HG02678 (cell line): ENCODE results near the gene ERO1A.
A peak's percentile ranks its signal among the peaks of the same experiment; 100 is the strongest.
"Not testable (repeated sequence)": the region's sequence is repeated elsewhere in the genome, so short reads cannot be mapped to it uniquely, and the experiment has no call there.

Source experiments
- ATAC-seq: cut with Tn5 transposase; IDR thresholded peaks from one replicate; pipeline ENCODE4 v1.9.1; 2021; ENCODE audit warnings: mild to moderate bottlenecking, moderate library complexity; ENCODE audit not compliant: unreplicated experiment

The ERO1A gene

GRCh38 chr14:52695481-52696091 is at the start of gene ERO1A:
Gene ERO1A (minus strand): TSS chr14:52695558. CDS start chr14:52695481, 77 bp downstream.
- peak; percentile 72 for ATAC-seq

- ATAC-seq = peak; percentile 26
Measured at GRCh38 chr14:52741865-52742264, 46.5 kb upstream of the ERO1A start.

DNA sequence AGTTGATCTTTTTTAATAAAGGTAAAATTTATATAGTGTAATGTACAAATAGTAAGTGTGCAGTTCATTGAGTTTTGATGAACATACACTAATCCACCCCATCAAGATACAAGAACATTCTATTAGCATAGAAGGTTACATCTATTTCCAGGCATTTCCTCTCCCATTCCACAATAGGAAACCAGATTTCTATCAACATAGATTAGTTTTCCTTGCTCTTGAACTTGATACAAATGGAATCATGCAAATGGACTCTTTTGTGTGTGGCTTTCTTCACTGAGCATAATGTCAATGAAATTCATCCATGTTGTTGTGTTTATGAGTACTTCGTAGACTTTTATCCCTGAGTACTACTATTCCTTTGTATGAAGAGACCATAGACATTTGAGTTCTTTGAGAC is 45.4 kb upstream of the ERO1A start:
- no peak for ATAC-seq

GRCh38 chr14:52738409-52738808 is 43.1 kb upstream of the ERO1A start:
- no peak for ATAC-seq

DNA sequence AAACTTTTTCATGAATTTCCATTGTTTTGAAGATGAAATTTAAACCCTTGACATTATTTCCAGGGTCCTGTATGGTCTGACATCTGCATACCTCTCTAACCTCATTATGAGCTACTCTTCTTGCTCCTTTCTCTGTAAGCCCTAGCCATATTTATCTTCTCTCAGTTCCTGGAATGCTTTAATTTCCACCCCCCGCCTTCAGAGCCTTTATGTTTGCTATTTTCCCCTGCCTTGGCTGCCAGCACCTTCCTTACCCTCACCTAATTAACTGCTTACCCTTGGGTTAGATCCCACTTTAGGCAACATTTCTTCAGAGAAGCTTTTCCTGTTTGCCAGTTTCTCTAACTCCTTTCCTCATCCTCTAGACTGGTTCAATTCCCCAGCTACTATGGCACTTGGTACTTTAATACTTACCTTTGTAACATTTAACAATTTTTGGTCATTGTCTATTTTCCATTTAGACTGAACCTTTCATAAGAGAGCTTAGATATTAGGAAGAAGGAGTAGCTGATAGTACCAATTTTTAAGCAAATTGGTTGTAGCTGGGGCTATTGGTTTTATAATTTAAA is 40.6 kb upstream of the ERO1A start:
- no peak for ATAC-seq

DNA sequence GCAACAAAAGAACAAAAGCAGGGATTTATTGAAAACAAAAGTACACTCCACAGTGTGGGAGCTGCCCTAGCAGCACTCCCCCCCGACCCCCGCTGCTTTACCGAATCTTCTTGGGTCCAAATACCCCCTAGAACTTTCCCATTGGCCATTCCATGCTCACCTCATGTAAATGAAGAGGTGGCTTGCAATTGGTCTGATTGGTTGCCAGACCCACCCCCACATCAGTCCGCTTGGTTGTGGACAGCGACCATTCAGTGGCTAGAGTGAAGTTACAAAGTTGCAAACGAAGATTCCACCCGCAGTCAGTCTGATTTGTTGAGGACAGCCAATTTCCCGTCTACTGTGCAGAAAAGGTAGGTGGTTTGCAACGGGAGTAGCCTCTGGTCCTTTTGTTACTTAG is 38.5 kb upstream of the ERO1A start:
- ATAC-seq = no peak

DNA sequence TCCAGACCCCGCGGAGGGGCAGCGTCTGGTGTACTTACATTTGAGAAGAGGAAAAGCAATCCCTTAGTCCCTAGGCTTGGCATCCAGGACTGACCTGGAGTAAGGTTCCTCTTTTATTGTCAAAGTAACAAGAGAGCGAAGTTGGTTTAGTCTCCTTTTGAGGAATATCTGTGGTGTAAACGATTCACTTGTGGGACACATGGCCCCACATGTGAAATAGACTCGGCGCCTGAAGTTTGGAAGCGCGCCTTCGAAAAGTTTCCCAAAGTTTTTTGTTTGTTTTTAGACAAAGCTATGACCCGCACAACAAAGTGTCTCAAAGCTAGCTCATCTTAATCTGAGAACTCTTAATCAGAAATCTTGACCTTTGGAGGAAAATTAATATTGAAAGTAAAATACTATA is 35.4 kb upstream of the ERO1A start:
- ATAC-seq = no peak

GRCh38 chr14:52729925-52730708 is 34.8 kb upstream of the ERO1A start, which contains the start of gene STYX:
Gene STYX (plus strand): TSS chr14:52730166. CDS start chr14:52730475, 309 bp downstream.
- ATAC-seq = peak; percentile 94

- ATAC-seq = no peak
Measured at GRCh38 chr14:52729585-52729924, 34.2 kb upstream of the ERO1A start.

- not testable (repeated sequence) for ATAC-seq
Measured at GRCh38 chr14:52729035-52729434, 33.7 kb upstream of the ERO1A start.

DNA sequence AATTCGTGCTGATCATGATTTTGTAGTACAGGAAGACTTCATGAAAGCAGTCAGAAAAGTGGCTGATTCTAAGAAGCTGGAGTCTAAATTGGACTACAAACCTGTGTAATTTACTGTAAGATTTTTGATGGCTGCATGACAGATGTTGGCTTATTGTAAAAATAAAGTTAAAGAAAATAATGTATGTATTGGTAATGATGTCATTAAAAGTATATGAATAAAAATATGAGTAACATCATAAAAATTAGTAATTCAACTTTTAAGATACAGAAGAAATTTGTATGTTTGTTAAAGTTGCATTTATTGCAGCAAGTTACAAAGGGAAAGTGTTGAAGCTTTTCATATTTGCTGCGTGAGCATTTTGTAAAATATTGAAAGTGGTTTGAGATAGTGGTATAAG is 32.2 kb upstream of the ERO1A start:
- ATAC-seq = not testable (repeated sequence)

DNA sequence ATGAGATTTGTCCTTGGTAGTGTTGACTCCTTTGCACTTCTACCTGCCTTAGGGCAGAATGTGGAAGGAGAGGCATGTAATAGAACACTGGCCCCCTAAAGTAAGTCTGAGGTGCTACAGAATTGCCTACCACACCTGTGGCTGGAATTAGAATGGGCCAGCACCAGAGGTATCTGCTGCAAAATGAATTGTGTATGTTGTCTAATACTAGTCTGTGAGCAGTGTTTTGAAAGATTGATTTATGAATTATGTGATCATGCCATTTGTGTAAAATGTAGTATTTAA is 28.9 kb upstream of the ERO1A start:
- no peak for ATAC-seq

DNA sequence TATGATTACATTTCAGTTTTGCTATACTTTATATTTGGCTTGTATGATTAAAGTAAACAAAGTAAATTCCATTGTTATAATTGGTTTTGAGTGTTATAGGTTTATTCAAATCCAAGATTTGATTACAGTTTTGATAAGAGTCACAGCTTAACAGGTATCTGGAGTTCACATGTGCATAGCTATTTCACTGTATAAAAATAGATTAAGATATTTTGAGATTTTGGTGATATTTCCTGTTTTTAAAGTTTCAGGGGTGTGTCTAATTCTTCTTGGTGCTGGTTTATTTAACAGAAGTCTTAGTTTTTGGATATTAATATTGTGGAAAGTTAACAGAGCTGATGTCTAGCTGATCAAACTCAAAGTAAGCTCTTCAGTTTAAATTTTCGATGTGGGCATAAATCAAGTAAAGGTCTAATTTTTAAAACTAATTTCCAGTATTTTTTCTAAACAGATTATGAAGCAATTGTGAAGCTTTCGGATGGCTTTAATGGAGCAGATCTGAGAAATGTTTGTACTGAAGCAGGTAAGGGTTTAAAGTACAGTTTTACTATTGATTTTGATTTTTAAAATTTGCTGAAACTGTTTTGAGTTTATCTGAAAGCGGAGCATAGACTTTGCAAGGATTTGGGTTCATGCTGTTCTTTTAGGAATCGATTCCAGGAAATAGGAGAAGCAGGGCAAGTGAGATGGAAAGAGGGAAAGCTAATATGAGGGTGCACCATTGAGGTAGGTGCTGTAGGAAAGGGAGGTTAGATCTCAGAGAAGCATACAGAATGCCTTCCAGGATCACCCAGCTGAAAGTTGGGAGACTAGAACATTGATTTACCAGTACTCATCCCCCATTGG is 28.4 kb upstream of the ERO1A start:
- no peak for ATAC-seq

- no peak for ATAC-seq
Measured at GRCh38 chr14:52716155-52716554, 20.8 kb upstream of the ERO1A start.

DNA sequence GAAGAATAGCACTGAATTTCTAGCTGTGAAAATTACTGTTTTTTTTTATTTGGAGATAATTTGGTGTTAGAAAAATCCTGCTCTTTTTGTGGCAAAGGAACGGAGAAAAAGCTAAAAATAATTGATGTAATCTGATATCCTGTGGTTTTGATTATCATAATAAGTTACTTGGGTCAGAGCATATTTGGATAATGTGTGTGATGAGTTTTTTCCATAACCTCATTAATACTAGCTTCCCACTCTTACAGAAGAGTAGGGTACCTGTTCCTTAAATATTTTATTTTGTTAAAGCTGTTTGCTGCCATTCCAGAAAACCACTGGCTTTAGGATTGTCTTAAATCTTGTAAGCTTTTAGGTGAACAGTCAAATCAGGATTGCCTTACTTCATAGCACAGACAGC is 16.3 kb upstream of the ERO1A start:
- no peak for ATAC-seq

DNA sequence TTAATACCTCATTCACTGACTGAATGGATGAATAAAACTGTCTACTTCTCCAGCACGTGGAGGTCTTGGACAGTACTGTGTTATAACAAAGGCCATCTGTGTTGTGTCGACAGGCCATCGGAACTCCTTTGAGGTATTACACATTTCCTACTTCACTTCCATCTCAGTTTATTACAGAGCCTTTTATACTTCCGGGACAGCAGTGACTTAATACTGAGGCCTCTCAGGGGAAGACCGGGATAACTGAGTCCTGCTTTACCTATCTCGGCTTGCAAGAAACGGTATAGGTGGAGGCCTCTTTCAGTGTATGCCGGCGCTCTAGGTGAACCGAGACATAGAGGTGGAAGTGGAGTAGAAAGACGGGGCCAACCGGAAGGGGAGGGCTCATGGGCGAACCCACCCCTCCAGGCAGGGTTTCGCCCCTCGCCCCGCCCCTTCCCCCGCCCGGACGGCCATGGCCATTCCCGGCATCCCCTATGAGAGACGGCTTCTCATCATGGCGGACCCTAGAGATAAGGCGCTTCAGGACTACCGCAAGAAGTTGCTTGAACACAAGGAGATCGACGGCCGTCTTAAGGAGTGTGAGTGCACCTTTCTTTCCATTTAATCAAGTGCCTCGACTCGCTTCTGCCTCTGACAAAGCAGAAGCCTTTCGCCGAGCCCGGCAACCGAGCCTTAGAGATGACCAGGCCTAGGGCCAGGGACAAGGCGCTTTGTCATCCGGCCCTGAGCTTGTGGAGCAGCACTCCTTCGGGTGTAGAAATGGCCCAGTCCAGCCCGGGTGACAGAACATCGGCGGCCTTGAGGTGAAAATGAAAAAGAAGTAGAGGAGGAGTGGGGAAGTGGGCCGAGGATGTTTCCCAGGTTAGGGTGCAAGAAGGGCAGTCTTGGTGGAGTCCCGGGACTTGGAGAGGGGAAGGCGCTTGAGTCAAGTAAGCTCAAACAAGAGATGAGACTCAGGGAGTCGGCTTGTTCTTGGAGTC is 11.7 kb upstream of the ERO1A start, which contains the start of gene PSMC6:
Gene PSMC6 (plus strand): TSS at position 477 of the 983 bp plus-strand sequence. CDS start 20 bp downstream, at position 497.
- ATAC-seq = peak; percentile 98

GRCh38 chr14:52706286-52706685 is 10.9 kb upstream of the ERO1A start:
- no peak for ATAC-seq

DNA sequence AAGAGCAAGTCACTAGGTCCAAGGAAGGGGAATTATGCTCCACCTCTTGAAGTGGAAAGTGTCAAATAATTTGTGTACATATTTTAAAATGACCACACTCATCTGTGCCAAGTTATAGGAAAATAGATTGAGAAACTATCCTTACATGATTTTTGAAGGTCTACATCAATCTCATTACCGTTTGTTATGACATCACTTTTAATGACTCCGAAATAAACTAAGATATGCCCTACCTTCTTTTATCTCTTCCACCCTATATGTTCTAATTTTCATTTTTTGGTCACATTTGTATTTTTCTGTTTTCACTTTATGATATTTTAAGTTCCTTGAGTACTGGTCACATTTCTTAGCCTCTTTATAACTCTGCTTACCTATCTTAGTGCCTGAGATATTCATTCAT is 8.3 kb upstream of the ERO1A start:
- no peak for ATAC-seq

DNA sequence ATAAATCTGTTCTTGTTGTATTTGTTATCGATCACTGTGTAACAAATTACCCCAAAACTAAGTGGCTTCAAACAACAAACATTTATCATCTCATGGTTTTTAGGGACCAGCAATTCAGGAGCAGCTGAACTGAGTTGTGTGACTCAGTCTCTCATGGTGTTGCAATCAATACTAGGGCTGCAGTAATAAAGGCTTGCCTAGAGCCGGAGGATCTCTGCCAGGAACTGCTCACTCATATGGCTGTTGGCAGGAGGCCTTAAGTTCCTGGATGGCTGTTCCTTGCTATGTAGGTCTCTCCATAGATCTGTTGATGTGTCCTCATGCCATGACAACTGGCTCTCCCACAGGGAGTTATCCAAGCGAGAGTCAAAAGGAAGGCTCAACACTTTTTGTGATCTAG is 7.9 kb upstream of the ERO1A start:
- ATAC-seq = no peak

DNA sequence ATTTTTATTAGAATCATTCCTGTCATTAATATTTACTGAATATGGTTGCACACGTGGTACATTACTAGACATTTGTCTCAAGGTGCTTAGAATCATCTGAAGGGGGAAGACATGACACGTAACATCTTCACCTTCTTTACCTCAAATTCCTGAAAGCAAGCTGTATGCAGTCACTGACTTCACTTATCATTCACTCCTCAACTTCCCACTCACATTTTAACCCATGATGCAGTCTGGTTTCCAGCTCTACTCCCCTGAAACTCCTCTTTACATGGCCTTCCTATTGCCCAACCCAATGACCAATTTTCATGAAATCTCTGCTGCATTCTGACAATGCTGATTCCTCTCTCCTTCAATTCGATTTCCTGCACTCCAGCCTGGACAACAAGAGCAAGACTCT is 5.9 kb upstream of the ERO1A start:
- no peak for ATAC-seq
